CD4-positive, alpha-beta T cell (primary cell): ENCODE results near the gene SND1. TPM values are rescaled to one million over a fixed set of nuclear protein-coding genes. Genes with fewer than 3 reads are reported as not detected.

ENCODE experiments used
- ATAC-seq: fragments of 200-7000 bp; cut with Tn5 transposase; one replicate; pipeline ENCODE4 v1.10.0; 2022; ENCODE audit warnings: mild to moderate bottlenecking; ENCODE audit not compliant: poor library complexity
- CTCF ChIA-PET: fragments of 350-600 bp; sonication (Branson Sonifier 250); formaldehyde crosslinking; loops from one replicate; lab custom pipeline; 2021; ENCODE audit warnings: antibody characterized with exemption, inconsistent platforms; lab: Charles Lee
- POLR2A ChIA-PET: fragments of 350-600 bp; sonication (Branson Sonifier 250); formaldehyde crosslinking; loops from one replicate; lab custom pipeline; 2021; ENCODE audit warnings: antibody characterized with exemption, inconsistent platforms; lab: Charles Lee
- DNase-seq, 14 experiments: peaks; one replicate each; pipeline ENCODE4 v3.0.0-alpha.2; 2013 to 2020; ENCODE audit warnings: mixed read lengths in 2 of 14
- H3K27ac ChIP-seq, 2 donors: one replicate each; pipeline versions ENCODE4 v1.5.1 to v1.7.0; 2013; ENCODE audit warnings: low read length in 2 of 2, low read depth in 1 of 2, mild to moderate bottlenecking in 1 of 2
- H3K27me3 ChIP-seq, 2 experiments: 1 replicate in 1 of 2; 2 replicates in 1 of 2; pipeline versions ENCODE4 v1.6.1 to v1.7.0; 2013; ENCODE audit warnings: low read length in 2 of 2, control low read depth in 1 of 2, mild to moderate bottlenecking in 1 of 2, moderate library complexity in 1 of 2; ENCODE audit not compliant: insufficient read depth in 2 of 2, control insufficient read depth in 1 of 2
- H3K36me3 ChIP-seq: one replicate; pipeline ENCODE4 v1.6.1; 2013; ENCODE audit warnings: low read length, control low read depth; ENCODE audit not compliant: insufficient read depth
- H3K4me1 ChIP-seq: one replicate; pipeline ENCODE4 v1.6.1; 2013; ENCODE audit warnings: low read length, control low read depth; ENCODE audit not compliant: insufficient read depth
- H3K4me3 ChIP-seq: one replicate; pipeline ENCODE4 v1.5.1; 2013; ENCODE audit warnings: mild to moderate bottlenecking, low read length, moderate library complexity
- H3K9me3 ChIP-seq, 2 experiments: 1 replicate in 1 of 2; 2 replicates in 1 of 2; pipeline versions ENCODE4 v1.6.1 to v1.7.0; 2013; ENCODE audit warnings: low read length in 2 of 2, mild to moderate bottlenecking in 2 of 2, control low read depth in 1 of 2, moderate library complexity in 1 of 2; ENCODE audit not compliant: control insufficient read depth in 1 of 2, insufficient read depth in 1 of 2
- H3K27ac Mint-ChIP-seq: one replicate; pipeline ENCODE4 v1.8.0; 2020; ENCODE audit warnings: mixed read lengths
- H3K27me3 Mint-ChIP-seq: one replicate; pipeline ENCODE4 v1.8.0; 2021; ENCODE audit warnings: mixed read lengths
- H3K36me3 Mint-ChIP-seq: one replicate; pipeline ENCODE4 v1.8.0; 2021; ENCODE audit warnings: low read depth, mixed read lengths
- H3K4me1 Mint-ChIP-seq: one replicate; pipeline ENCODE4 v1.8.0; 2021; ENCODE audit warnings: low read depth, mixed read lengths
- H3K4me3 Mint-ChIP-seq: one replicate; pipeline ENCODE4 v1.8.0; 2020; ENCODE audit warnings: mild to moderate bottlenecking, mixed read lengths
- H3K9me3 Mint-ChIP-seq: one replicate; pipeline ENCODE4 v1.8.0; 2020; ENCODE audit warnings: mixed read lengths
- CTCF ChIP-seq: fragments of 200-600 bp; IDR thresholded peaks from one replicate; pipeline ENCODE4 v1.8.0; 2022; ENCODE audit warnings: antibody characterized with exemption, mild to moderate bottlenecking
- intact Hi-C, 2 experiments: fragments of 100-400 bp; cut with DNase I in 1 of 2; cut with micrococcal nuclease in 1 of 2; formaldehyde crosslinking; loops; one replicate each; pipeline versions ENCODE4 v1.15.1 to v1.9.0; 2023 to 2025; cut with DNase I, micrococcal nuclease
- total RNA-seq, 174 experiments: library from RNA in 2 of 174; stranded (reverse) in 2 of 174; gene quantifications; one replicate each; pipeline ENCODE4 v1.2.3 and lab custom pipeline; 2021 to 2026

The SND1 gene
- total RNA-seq, 2 experiments from 2014 or later = 104 to 113 TPM

DNA sequence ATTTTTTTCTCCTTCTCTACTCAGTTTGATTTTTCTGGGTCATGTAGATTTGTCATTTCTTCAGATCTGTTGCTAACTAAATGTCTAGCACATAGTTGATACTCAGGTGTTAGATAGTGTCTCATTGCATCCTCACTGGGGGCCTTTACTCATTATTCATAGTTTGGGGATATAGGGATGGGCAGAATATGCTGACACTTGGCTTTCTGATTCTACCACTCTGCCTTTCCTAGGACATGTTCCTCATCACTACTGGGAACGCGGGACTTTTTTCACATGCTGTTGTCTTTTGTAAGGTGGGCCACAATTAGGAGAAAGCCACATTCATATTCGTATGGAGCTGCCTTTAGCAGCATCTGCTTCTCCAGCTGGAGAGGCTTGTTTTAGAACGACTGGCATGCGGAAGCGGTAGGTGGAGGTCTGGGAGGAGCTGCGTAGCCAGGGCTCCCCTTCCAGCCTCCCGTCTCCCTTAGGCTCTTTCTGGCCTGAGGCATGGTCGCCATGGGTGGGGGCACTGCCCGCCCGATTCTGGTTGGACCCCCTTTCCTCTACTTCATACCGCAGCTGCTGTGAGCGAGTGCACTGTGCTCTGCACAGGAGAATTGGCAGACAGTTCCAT is 78.8 kb downstream of the SND1 start:
- H3K27ac ChIP-seq = no peak overlapping the region
- no peak for TF ChIP-seq CTCF
- intact Hi-C loops = no loop called here
- Mint-ChIP-seq H3K27ac (no peak overlapping the region), H3K4me3 (no peak overlapping the region), H3K4me1 (no peaks in the 10 kb centered on the region), H3K9me3 (no peaks in the 10 kb centered on the region), H3K27me3 (no peaks in the 10 kb centered on the region), H3K36me3 (peaks cover 83% of the 10 kb centered on the region)
- ATAC-seq (no peak), DNase-seq (no peak)
- H3K4me1 ChIP-seq = no peaks in the 10 kb centered on the region
- no peaks in the 10 kb centered on the region for H3K27me3 ChIP-seq
- ChIA-PET CTCF (no interaction called here), POLR2A (no interaction called here)
- H3K9me3 ChIP-seq = no peaks in the 10 kb centered on the region
- H3K36me3 ChIP-seq = peaks cover 76% of the 10 kb centered on the region
- no peak overlapping the region for H3K4me3 ChIP-seq

DNA sequence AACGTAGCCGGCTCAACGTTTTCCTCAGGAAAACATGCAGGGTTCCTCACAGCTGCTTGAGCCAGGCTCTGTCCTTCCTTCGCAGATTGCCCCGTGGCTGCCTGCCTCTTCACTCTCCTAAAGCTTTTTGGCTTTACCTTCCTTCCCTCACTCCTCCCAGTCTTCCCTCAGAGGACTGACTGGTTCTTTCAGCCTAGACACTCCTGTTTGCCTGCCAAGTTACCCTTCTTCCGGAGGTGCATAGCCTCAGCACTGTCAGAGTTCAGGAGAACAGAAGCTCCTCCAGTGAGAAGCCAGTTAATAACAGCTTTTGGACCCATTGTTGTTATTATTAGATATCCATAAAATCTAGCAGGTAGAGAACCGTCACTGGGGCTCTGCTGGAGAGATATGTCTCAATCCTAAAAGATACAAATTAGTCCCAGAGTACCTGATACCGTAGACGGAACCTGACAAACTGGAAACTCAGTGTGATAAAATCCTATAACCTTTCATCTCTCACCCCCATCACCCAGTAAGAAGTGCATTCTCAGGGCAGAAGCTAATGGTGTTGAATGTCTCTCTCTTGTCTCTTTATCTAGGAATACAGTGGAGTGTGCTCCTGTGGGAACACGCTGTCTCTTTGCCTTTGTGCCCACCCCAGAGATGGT is 79.6 kb downstream of the SND1 start:
- POLR2A ChIA-PET = no interaction called here
- CTCF ChIA-PET = no interaction called here

GRCh38 chr7:127732306-127732705 is 80.3 kb downstream of the SND1 start:
- Mint-ChIP-seq H3K27ac (no peak overlapping the region), H3K4me3 (no peak overlapping the region), H3K36me3 (peaks cover 85% of the 10 kb centered on the region), H3K4me1 (no peaks in the 10 kb centered on the region), H3K27me3 (no peaks in the 10 kb centered on the region), H3K9me3 (no peaks in the 10 kb centered on the region)
- H3K27me3 ChIP-seq = no peaks in the 10 kb centered on the region
- H3K36me3 ChIP-seq = peaks cover 68% of the 10 kb centered on the region
- no peak for TF ChIP-seq CTCF
- ChIA-PET POLR2A (no interaction called here), CTCF (no interaction called here)
- H3K4me3 ChIP-seq = no peak overlapping the region
- DNase-seq (no peak), ATAC-seq (no peak)
- no peak overlapping the region for H3K27ac ChIP-seq
- H3K4me1 ChIP-seq = no peaks in the 10 kb centered on the region
- intact Hi-C loops = no loop called here
- no peaks in the 10 kb centered on the region for H3K9me3 ChIP-seq

More for the DNA sequence above, 79.6 kb downstream of the SND1 start:
- no peaks in the 10 kb centered on the region for H3K27me3 Mint-ChIP-seq
- H3K36me3 Mint-ChIP-seq = peaks cover 83% of the 10 kb centered on the region
- no peak for ATAC-seq
- Histone ChIP-seq H3K9me3 (no peaks in the 10 kb centered on the region), H3K4me3 (no peak overlapping the region), H3K27me3 (no peaks in the 10 kb centered on the region), H3K4me1 (no peaks in the 10 kb centered on the region), H3K36me3 (peaks cover 70% of the 10 kb centered on the region), H3K27ac (no peak overlapping the region)
- no peak overlapping the region for H3K4me3 Mint-ChIP-seq
- intact Hi-C loops = no loop called here
- no peak for DNase-seq
- no peaks in the 10 kb centered on the region for H3K9me3 Mint-ChIP-seq
- H3K4me1 Mint-ChIP-seq = no peaks in the 10 kb centered on the region
- no peak for TF ChIP-seq CTCF
- no peak overlapping the region for H3K27ac Mint-ChIP-seq
